Effector memory CD8-positive, alpha-beta T cell (primary cell): Measurements from ENCODE around the gene PHLDB3.
A peak's percentile ranks its signal among the peaks of the same experiment; 100 is the strongest.

ENCODE experiments used
- ATAC-seq: fragments of 150-1000 bp; cut with Tn5 transposase; replicated peaks from 2 replicates; pipeline ENCODE4 v1.10.0; 2021; ENCODE audit warnings: mild to moderate bottlenecking, moderate library complexity
- DNase-seq, 3 experiments: peaks; one replicate each; pipeline ENCODE4 v3.0.0; 2021
- H3K27ac Mint-ChIP-seq, 2 donors: one replicate each; pipeline ENCODE4 v1.8.0; 2022; ENCODE audit warnings: mild to moderate bottlenecking in 2 of 2, mixed read lengths in 2 of 2, moderate library complexity in 2 of 2
- H3K27me3 Mint-ChIP-seq, 2 donors: one replicate each; pipeline ENCODE4 v1.8.0; 2022; ENCODE audit warnings: mixed read lengths in 2 of 2
- H3K36me3 Mint-ChIP-seq: one replicate; pipeline ENCODE4 v1.8.0; 2022; ENCODE audit warnings: mild to moderate bottlenecking, moderate library complexity, mixed read lengths; ENCODE audit not compliant: insufficient read depth
- H3K4me1 Mint-ChIP-seq, 2 donors: one replicate each; pipeline ENCODE4 v1.8.0; 2022; ENCODE audit warnings: low read depth in 2 of 2, mixed read lengths in 2 of 2
- H3K4me3 Mint-ChIP-seq, 2 donors: one replicate each; pipeline ENCODE4 v1.8.0; 2022; ENCODE audit warnings: mild to moderate bottlenecking in 2 of 2, mixed read lengths in 2 of 2, moderate library complexity in 2 of 2
- H3K9me3 Mint-ChIP-seq, 2 donors: one replicate each; pipeline ENCODE4 v1.8.0; 2022; ENCODE audit warnings: mixed read lengths in 2 of 2

PHLDB3 gene

GRCh38 chr19:43433689-43434088 is 70.9 kb downstream of the PHLDB3 start:
- DNase-seq, result no peak
- ATAC-seq, result no peak
- Mint-ChIP-seq H3K4me1 (peaks cover 16 to 25% of the 10 kb centered on the region in 2 donors), H3K27me3 (no peaks in the 10 kb centered on the region), H3K9me3 (no peaks in the 10 kb centered on the region), H3K36me3 (peaks cover 3% of the 10 kb centered on the region), H3K4me3 (no peak overlapping the region), H3K27ac (no peak overlapping the region)

GRCh38 chr19:43433358-43433673 is 71.2 kb downstream of the PHLDB3 start:
- Mint-ChIP-seq H3K4me3 (no peak overlapping the region), H3K27me3 (no peaks in the 10 kb centered on the region), H3K4me1 (peaks cover 12 to 22% of the 10 kb centered on the region in 2 donors), H3K36me3 (peaks cover 3% of the 10 kb centered on the region), H3K27ac (no peak overlapping the region), H3K9me3 (no peaks in the 10 kb centered on the region)
- ATAC-seq (no peak), DNase-seq (no peak)

GRCh38 chr19:43430976-43431375 is 73.6 kb downstream of the PHLDB3 start:
- ATAC-seq (no peak), DNase-seq (no peak)
- peak overlapping the region in 1 of 2 donors; percentile 89 for H3K27ac Mint-ChIP-seq
- no peaks in the 10 kb centered on the region for H3K27me3 Mint-ChIP-seq
- no peak overlapping the region for H3K4me3 Mint-ChIP-seq
- H3K9me3 Mint-ChIP-seq, result no peaks in the 10 kb centered on the region
- peaks cover 6% of the 10 kb centered on the region for H3K36me3 Mint-ChIP-seq
- peaks cover 5 to 12% of the 10 kb centered on the region in 2 donors for H3K4me1 Mint-ChIP-seq

- DNase-seq (peak in 1 of 3 experiments; percentile 14), ATAC-seq (peak; percentile 79)
- Mint-ChIP-seq H3K4me3 (no peak overlapping the region), H3K9me3 (no peaks in the 10 kb centered on the region), H3K4me1 (peaks cover 7 to 13% of the 10 kb centered on the region in 2 donors), H3K27ac (peak overlapping the region in 1 of 2 donors; percentile 89), H3K36me3 (peaks cover 6% of the 10 kb centered on the region), H3K27me3 (no peaks in the 10 kb centered on the region)
Observed at GRCh38 chr19:43430142-43430710, 74.3 kb downstream of the PHLDB3 start.

- H3K27me3 Mint-ChIP-seq, result no peaks in the 10 kb centered on the region
- ATAC-seq (no peak), DNase-seq (no peak)
- H3K4me3 Mint-ChIP-seq, result no peak overlapping the region
- no peak overlapping the region for H3K27ac Mint-ChIP-seq
- H3K36me3 Mint-ChIP-seq, result peaks cover 6% of the 10 kb centered on the region
- H3K9me3 Mint-ChIP-seq, result no peaks in the 10 kb centered on the region
- peaks cover 8 to 13% of the 10 kb centered on the region in 2 donors for H3K4me1 Mint-ChIP-seq
Observed at GRCh38 chr19:43429395-43429794, 75.2 kb downstream of the PHLDB3 start.

- H3K4me1 Mint-ChIP-seq, result peaks cover 6% of the 10 kb centered on the region in 2 donors
- no peak for DNase-seq
- no peak overlapping the region for H3K4me3 Mint-ChIP-seq
- peaks cover 0 to 4% of the 10 kb centered on the region in 2 donors for H3K27me3 Mint-ChIP-seq
- H3K27ac Mint-ChIP-seq, result peak overlapping the region; percentile 24 to 60
- H3K9me3 Mint-ChIP-seq, result no peaks in the 10 kb centered on the region
- H3K36me3 Mint-ChIP-seq, result peaks cover 2% of the 10 kb centered on the region
- no peak for ATAC-seq
Observed at GRCh38 chr19:43425567-43426392, 78.8 kb downstream of the PHLDB3 start.
